HepG2 (cell line): ENCODE results near the gene FAM216A. TPM values are rescaled to one million over a fixed set of nuclear protein-coding genes. Genes with fewer than 3 reads are reported as not detected.
A peak's percentile ranks its signal among the peaks of the same experiment; 100 is the strongest.

ENCODE experiments used
- BCL6 ChIP-seq: IDR thresholded peaks from 2 replicates; pipeline ENCODE4 v1.6.1; 2016; ENCODE audit warnings: missing genetic modification reagents, missing compliant biosample characterization
- FOXO1 ChIP-seq: sonication (generic); formaldehyde crosslinking; IDR thresholded peaks from 2 replicates; pipeline ENCODE4 v1.4.0; 2020; ENCODE audit warnings: missing genetic modification reagents
- HMG20B ChIP-seq: conservative IDR thresholded peaks from 2 replicates; pipeline ENCODE4 v1.6.1; 2016; ENCODE audit warnings: missing genetic modification reagents, missing compliant biosample characterization
- ISL2 ChIP-seq: sonication (generic); formaldehyde crosslinking; IDR thresholded peaks from 2 replicates; pipeline ENCODE4 v1.5.0; 2020; ENCODE audit warnings: missing genetic modification reagents
- MAFF ChIP-seq: IDR thresholded peaks from 2 replicates; pipeline ENCODE4 v1.6.1; 2011; ENCODE audit warnings: low read depth, low read length, improper control_type of control experiment
- MATR3 ChIP-seq: sonication (generic); formaldehyde crosslinking; IDR thresholded peaks from 2 replicates; pipeline ENCODE4 v1.4.0; 2020; ENCODE audit warnings: missing genetic modification reagents
- MED13 ChIP-seq: sonication (generic); formaldehyde crosslinking; IDR thresholded peaks from 2 replicates; pipeline ENCODE4 v1.5.0; 2020; ENCODE audit warnings: missing genetic modification reagents
- TBX2 ChIP-seq: sonication (generic); formaldehyde crosslinking; IDR thresholded peaks from 2 replicates; pipeline ENCODE4 v1.5.0; 2020; ENCODE audit warnings: missing genetic modification reagents, mild to moderate bottlenecking, borderline replicate concordance
- U2AF1 ChIP-seq: fragments of 200-400 bp; formaldehyde crosslinking; optimal IDR thresholded peaks from 2 replicates; pipeline ENCODE3; 2017; ENCODE audit warnings: mild to moderate bottlenecking, low read depth, low read length
- ZFAT ChIP-seq: sonication (generic); formaldehyde crosslinking; conservative IDR thresholded peaks from 2 replicates; pipeline ENCODE4 v1.8.1; 2023; ENCODE audit warnings: missing genetic modification reagents, inconsistent platforms
- ZNF292 ChIP-seq: sonication (generic); formaldehyde crosslinking; IDR thresholded peaks from 2 replicates; pipeline ENCODE4 v1.8.1; 2022; ENCODE audit warnings: mild to moderate bottlenecking, low read depth, missing genetic modification reagents, borderline replicate concordance
- polyA plus RNA-seq, 8 experiments: library from polyadenylated mRNA; depleted of rRNA in 3 of 8; stranded (reverse) in 7 of 8; unstranded in 1 of 8; fragments of >200 nt; fragmentation: Illumina TruSeq in 4 of 8; extraction: Trizol in 4 of 8; gene quantifications; 2 replicates each; pipeline versions ENCODE4 v1.2.1 to v1.2.3, GENCODE V29; 2011 to 2016; ENCODE audit warnings: low read depth in 4 of 8, missing spikeins in 1 of 8, mixed read lengths in 1 of 8; ENCODE audit not compliant: insufficient read depth in 1 of 8
- total RNA-seq, 5 experiments: library from RNA; depleted of rRNA; stranded (reverse); fragments of >200 nt; fragmentation: Illumina TruSeq; extraction: Trizol; gene quantifications; 2 replicates each; pipeline ENCODE4 v1.2.3, GENCODE V29; 2016; ENCODE audit warnings: low read depth in 1 of 5
- TF ChIP-seq, protein P1 (sequence below), 2 experiments: IDR thresholded peaks; 2 replicates each; pipeline ENCODE4 v1.6.1; 2011 to 2012; ENCODE audit warnings: low read length in 2 of 2, borderline replicate concordance in 1 of 2, low read depth in 1 of 2, mild to moderate bottlenecking in 1 of 2, moderate library complexity in 1 of 2
- TF ChIP-seq, protein P2 (sequence below): sonication (generic); formaldehyde crosslinking; IDR thresholded peaks from 2 replicates; pipeline ENCODE4 v1.8.1; 2023; ENCODE audit warnings: mild to moderate bottlenecking, missing genetic modification reagents
- TF ChIP-seq, protein P3 (sequence below), 2 experiments: sonication (generic) in 1 of 2; formaldehyde crosslinking in 1 of 2; IDR thresholded peaks; 2 replicates each; pipeline versions ENCODE4 v1.4.0 to v1.6.1; 2018 to 2020; ENCODE audit warnings: missing genetic modification reagents in 2 of 2, borderline replicate concordance in 1 of 2, low read depth in 1 of 2, mild to moderate bottlenecking in 1 of 2, missing biosample characterization in 1 of 2
- TF ChIP-seq, protein P4 (sequence below): sonication (generic); formaldehyde crosslinking; IDR thresholded peaks from 2 replicates; pipeline ENCODE4 v1.5.1; 2020; ENCODE audit warnings: missing genetic modification reagents, mild to moderate bottlenecking, borderline replicate concordance
- TF ChIP-seq, protein P5 (sequence below): sonication (generic); formaldehyde crosslinking; IDR thresholded peaks from 2 replicates; pipeline ENCODE4 v1.5.0; 2020; ENCODE audit warnings: missing genetic modification reagents

Gene FAM216A
- total and polyA plus RNA-seq, 2 of the 13 experiments (the other 11 are each of a cell fraction or from before 2014, with no cell fraction given) = 20.3 to 31.2 TPM

DNA sequence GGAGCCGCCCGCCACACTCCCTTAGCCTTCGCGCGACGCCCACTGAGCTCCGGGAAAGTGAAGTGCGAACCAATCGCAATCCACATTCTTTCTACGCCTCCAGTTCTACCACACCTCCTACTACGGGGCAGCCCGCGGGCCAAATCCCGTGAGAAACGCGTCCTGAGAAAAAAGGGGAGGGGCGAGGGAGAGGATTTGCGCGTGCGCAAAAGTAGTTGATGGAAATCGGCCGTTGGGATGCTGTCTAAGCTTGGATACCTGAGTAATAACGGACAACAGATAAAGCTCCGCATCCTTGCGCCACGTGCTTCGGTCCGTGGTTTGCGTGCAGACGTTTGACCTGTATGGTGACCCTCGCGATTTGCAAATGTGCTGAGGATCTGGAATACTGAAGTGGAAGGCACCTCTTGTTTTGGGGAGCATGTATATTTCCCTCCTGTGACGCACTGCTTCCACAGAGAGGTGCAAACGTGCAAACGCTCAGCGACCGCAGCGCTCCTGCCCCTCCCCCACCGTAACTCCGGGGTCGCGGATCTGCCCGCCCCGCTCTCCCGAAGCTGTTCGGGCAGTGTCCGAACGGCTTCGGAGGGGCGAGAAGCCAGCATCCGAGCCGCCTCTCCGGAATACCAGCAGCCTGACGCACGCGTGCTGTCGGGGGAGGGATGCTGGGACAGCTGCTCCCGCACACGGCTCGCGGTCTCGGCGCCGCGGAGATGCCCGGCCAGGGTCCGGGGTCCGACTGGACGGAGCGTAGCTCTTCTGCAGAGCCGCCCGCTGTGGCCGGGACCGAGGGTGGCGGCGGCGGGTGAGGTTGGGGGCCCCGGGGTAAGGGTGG, at the start of gene FAM216A, which contains the start of gene GPN3 (continued):
- TF ChIP-seq, protein P1, sequence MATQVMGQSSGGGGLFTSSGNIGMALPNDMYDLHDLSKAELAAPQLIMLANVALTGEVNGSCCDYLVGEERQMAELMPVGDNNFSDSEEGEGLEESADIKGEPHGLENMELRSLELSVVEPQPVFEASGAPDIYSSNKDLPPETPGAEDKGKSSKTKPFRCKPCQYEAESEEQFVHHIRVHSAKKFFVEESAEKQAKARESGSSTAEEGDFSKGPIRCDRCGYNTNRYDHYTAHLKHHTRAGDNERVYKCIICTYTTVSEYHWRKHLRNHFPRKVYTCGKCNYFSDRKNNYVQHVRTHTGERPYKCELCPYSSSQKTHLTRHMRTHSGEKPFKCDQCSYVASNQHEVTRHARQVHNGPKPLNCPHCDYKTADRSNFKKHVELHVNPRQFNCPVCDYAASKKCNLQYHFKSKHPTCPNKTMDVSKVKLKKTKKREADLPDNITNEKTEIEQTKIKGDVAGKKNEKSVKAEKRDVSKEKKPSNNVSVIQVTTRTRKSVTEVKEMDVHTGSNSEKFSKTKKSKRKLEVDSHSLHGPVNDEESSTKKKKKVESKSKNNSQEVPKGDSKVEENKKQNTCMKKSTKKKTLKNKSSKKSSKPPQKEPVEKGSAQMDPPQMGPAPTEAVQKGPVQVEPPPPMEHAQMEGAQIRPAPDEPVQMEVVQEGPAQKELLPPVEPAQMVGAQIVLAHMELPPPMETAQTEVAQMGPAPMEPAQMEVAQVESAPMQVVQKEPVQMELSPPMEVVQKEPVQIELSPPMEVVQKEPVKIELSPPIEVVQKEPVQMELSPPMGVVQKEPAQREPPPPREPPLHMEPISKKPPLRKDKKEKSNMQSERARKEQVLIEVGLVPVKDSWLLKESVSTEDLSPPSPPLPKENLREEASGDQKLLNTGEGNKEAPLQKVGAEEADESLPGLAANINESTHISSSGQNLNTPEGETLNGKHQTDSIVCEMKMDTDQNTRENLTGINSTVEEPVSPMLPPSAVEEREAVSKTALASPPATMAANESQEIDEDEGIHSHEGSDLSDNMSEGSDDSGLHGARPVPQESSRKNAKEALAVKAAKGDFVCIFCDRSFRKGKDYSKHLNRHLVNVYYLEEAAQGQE (IDR thresholded peaks at IDR 0.05; ENCODE audit: borderline replicate concordance in 1 of 2, low read depth in 1 of 2, low read length in 2 of 2) = 0 out of 4 replicates have a peak, but pooled peaks of 1 of the 2 experiments have one; percentile 30
- TF ChIP-seq MATR3 (no peak), TBX2 (CRISPR knock-in tag) (peak; percentile 5; the same call in 1 of the 2 replicates), ZNF292 (CRISPR knock-in tag) (no peak), MED13 (CRISPR knock-in tag) (no peak), BCL6 (CRISPR knock-in tag) (no peak), FOXO1 (CRISPR knock-in tag) (peak; percentile 11; the same call in 1 of the 2 replicates), ZFAT (CRISPR knock-in tag) (no peak), ISL2 (CRISPR knock-in tag) (peak; percentile 77; the same call in 1 of the 2 replicates), U2AF1 (peak; percentile 25), HMG20B (no peak), MAFF (no peak)
- TF ChIP-seq, protein P2, sequence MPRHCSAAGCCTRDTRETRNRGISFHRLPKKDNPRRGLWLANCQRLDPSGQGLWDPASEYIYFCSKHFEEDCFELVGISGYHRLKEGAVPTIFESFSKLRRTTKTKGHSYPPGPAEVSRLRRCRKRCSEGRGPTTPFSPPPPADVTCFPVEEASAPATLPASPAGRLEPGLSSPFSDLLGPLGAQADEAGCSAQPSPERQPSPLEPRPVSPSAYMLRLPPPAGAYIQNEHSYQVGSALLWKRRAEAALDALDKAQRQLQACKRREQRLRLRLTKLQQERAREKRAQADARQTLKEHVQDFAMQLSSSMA = peak; percentile 32; the same call in 1 of the 2 replicates
- TF ChIP-seq, protein P3, sequence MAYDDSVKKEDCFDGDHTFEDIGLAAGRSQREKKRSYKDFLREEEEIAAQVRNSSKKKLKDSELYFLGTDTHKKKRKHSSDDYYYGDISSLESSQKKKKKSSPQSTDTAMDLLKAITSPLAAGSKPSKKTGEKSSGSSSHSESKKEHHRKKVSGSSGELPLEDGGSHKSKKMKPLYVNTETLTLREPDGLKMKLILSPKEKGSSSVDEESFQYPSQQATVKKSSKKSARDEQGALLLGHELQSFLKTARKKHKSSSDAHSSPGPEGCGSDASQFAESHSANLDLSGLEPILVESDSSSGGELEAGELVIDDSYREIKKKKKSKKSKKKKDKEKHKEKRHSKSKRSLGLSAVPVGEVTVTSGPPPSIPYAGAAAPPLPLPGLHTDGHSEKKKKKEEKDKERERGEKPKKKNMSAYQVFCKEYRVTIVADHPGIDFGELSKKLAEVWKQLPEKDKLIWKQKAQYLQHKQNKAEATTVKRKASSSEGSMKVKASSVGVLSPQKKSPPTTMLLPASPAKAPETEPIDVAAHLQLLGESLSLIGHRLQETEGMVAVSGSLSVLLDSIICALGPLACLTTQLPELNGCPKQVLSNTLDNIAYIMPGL (CRISPR knock-in tag; IDR thresholded peaks at IDR 0.05; ENCODE audit: borderline replicate concordance in 1 of 2, low read depth in 1 of 2) = no peak; a peak in 2 of 4 replicates
- TF ChIP-seq, protein P4, sequence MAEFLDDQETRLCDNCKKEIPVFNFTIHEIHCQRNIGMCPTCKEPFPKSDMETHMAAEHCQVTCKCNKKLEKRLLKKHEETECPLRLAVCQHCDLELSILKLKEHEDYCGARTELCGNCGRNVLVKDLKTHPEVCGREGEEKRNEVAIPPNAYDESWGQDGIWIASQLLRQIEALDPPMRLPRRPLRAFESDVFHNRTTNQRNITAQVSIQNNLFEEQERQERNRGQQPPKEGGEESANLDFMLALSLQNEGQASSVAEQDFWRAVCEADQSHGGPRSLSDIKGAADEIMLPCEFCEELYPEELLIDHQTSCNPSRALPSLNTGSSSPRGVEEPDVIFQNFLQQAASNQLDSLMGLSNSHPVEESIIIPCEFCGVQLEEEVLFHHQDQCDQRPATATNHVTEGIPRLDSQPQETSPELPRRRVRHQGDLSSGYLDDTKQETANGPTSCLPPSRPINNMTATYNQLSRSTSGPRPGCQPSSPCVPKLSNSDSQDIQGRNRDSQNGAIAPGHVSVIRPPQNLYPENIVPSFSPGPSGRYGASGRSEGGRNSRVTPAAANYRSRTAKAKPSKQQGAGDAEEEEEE (CRISPR knock-in tag) = peak; percentile 82; the same call in 1 of the 2 replicates
- TF ChIP-seq, protein P5, sequence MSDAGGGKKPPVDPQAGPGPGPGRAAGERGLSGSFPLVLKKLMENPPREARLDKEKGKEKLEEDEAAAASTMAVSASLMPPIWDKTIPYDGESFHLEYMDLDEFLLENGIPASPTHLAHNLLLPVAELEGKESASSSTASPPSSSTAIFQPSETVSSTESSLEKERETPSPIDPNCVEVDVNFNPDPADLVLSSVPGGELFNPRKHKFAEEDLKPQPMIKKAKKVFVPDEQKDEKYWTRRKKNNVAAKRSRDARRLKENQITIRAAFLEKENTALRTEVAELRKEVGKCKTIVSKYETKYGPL = 0 out of 2 replicates have a peak, but pooled peaks have one; percentile 63
